Mucosa of stomach (tissue), 1 donor: ENCODE measurements around the gene AP2B1.

ENCODE experiments used
- H3K27me3 ChIP-seq: one replicate; pipeline ENCODE4 v1.7.0; 2013; ENCODE audit warnings: mild to moderate bottlenecking, low read length; ENCODE audit not compliant: control insufficient read depth, insufficient read depth
- H3K36me3 ChIP-seq: one replicate; pipeline ENCODE4 v1.7.0; 2013; ENCODE audit warnings: low read length; ENCODE audit not compliant: control insufficient read depth, insufficient read depth
- H3K4me1 ChIP-seq: one replicate; pipeline ENCODE4 v1.7.0; 2013; ENCODE audit warnings: mild to moderate bottlenecking, low read length; ENCODE audit not compliant: control insufficient read depth, insufficient read depth
- H3K4me3 ChIP-seq: one replicate; pipeline ENCODE4 v1.7.0; 2013; ENCODE audit warnings: low read length
- H3K9ac ChIP-seq: one replicate; pipeline ENCODE4 v1.7.0; 2013; ENCODE audit warnings: mild to moderate bottlenecking, low read length, moderate library complexity
- H3K9me3 ChIP-seq: one replicate; pipeline ENCODE4 v1.7.0; 2013; ENCODE audit warnings: mild to moderate bottlenecking, low read length, moderate library complexity; ENCODE audit not compliant: control insufficient read depth
- donor health status: Pancreatic carcinoma.

Gene AP2B1

DNA sequence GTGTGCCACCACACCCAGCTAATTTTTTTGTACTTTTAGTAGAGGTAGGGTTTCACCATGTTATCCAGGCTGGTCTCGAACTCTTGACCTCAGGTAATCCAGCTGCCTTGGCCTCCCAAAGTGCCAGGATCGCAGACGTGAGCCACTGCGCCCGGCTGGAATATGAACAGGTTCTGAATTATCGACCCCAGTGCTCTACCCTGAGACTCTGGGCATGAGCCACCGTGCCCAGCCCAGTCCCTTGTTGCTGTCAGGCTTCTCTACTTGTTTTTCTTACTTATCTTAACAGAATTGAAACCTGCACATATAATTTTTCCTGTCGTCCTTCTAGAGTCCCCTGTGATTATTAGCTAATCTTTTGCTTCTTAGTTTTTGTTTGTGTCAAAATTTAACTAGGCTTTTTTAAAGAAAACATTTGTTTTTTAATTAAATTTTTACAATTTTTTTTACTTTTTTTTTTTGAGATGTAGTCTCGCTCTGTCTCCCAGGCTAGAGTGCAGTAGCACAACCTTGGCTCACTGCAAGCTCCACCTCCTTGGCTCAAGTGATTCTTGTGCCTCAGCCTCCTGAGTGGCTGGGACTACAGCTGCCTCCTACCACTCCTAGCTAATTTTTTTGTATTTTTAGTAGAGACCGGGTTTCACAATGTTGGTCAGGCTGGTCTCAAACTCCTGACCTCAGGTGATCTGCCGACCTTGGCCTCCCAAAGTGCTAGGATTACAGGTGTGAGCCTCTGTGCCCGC, 66.7 kb downstream of the AP2B1 start:
- Histone ChIP-seq H3K9me3 (no peaks in the 10 kb centered on the region), H3K36me3 (no peaks in the 10 kb centered on the region), H3K4me1 (no peaks in the 10 kb centered on the region), H3K4me3 (no peak overlapping the region), H3K27me3 (no peaks in the 10 kb centered on the region), H3K9ac (no peak overlapping the region)

DNA sequence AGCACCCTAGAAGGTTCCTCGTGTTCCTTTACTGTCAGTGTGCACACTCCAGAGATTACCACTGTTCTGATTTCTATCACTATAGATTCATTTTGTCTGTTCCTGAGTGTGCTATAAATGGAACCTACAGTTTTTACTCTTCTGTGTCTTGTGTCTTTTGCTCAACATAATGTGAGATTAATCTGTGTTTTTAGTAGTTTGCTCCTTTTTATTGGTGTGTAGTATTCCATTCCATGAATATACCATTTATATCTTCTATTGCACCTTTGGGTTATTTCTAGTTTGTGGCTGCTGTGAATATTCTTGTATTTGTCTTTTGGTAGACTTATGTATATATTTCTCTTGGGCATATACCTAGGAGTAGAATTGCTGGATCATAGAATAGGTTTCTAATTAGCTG, 68.2 kb downstream of the AP2B1 start:
- Histone ChIP-seq H3K4me3 (no peak overlapping the region), H3K27me3 (no peaks in the 10 kb centered on the region), H3K36me3 (no peaks in the 10 kb centered on the region), H3K9ac (no peak overlapping the region), H3K9me3 (no peaks in the 10 kb centered on the region), H3K4me1 (no peaks in the 10 kb centered on the region)

- no peaks in the 10 kb centered on the region for H3K27me3 ChIP-seq
- H3K4me1 ChIP-seq: no peaks in the 10 kb centered on the region
- H3K9me3 ChIP-seq: no peaks in the 10 kb centered on the region
- no peak overlapping the region for H3K4me3 ChIP-seq
- H3K36me3 ChIP-seq: no peaks in the 10 kb centered on the region
- H3K9ac ChIP-seq: no peak overlapping the region
Observed at GRCh38 chr17:35660902-35661301, 73.8 kb downstream of the AP2B1 start.

GRCh38 chr17:35664685-35665084, 77.6 kb downstream of the AP2B1 start:
- Histone ChIP-seq H3K36me3 (no peaks in the 10 kb centered on the region), H3K4me1 (no peaks in the 10 kb centered on the region), H3K27me3 (no peaks in the 10 kb centered on the region), H3K9me3 (no peaks in the 10 kb centered on the region), H3K9ac (no peak overlapping the region), H3K4me3 (no peak overlapping the region)

- Histone ChIP-seq H3K9ac (no peak overlapping the region), H3K36me3 (no peaks in the 10 kb centered on the region), H3K27me3 (no peaks in the 10 kb centered on the region), H3K4me3 (no peak overlapping the region), H3K4me1 (no peaks in the 10 kb centered on the region), H3K9me3 (no peaks in the 10 kb centered on the region)
Observed at GRCh38 chr17:35665662-35666061, 78.5 kb downstream of the AP2B1 start.

GRCh38 chr17:35666070-35666469, 78.9 kb downstream of the AP2B1 start:
- Histone ChIP-seq H3K9ac (no peak overlapping the region), H3K36me3 (no peaks in the 10 kb centered on the region), H3K27me3 (no peaks in the 10 kb centered on the region), H3K9me3 (no peaks in the 10 kb centered on the region), H3K4me3 (no peak overlapping the region), H3K4me1 (no peaks in the 10 kb centered on the region)

DNA sequence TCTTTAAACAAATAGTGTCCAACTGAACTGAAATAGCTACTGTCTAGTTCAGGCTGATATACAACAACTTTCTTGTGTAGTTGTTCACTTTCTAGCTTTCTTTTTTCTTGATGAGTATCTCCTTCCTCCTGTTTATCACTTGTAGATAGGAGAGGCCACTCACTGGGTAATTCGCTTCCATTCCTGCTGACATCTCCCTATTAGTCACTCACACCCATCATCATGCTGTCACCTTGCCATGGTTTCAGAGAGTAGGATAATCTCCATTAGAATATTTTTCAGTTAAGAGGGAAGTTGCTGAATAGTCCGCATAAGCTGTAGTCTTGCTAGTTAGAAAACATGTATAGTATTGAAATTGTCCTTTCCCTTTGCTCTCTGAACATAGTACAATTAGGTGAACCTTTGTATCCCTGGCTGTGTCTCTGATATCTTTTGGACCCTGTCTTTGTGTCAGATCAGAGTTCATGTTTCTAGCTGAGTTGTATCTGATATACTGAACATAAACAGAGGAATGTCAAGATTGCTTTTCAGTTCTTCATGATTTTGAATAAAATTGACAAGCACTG, 79.9 kb downstream of the AP2B1 start:
- H3K4me1 ChIP-seq: no peaks in the 10 kb centered on the region
- H3K36me3 ChIP-seq: no peaks in the 10 kb centered on the region
- no peak overlapping the region for H3K4me3 ChIP-seq
- no peaks in the 10 kb centered on the region for H3K9me3 ChIP-seq
- H3K9ac ChIP-seq: no peak overlapping the region
- H3K27me3 ChIP-seq: no peaks in the 10 kb centered on the region

DNA sequence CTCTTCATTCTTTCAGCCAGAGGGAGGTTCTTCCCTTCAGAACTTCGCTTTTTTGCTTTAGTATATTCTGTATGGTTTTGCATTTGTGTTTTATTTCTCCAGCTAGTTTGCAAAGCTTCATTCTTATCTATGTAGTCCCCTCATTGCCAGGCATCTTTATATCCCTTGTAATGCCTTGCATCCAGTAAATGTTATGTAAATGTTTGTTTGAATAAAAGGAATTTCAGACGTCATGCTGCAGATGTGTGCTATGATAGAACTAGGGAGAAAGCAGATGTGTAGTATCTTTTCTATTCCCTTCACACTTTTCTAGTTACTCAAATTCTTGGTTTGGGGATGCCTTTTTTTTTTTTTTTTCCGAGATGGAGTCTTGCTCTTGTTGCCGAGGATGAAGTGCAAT, 81.7 kb downstream of the AP2B1 start:
- H3K4me1 ChIP-seq: no peaks in the 10 kb centered on the region
- no peaks in the 10 kb centered on the region for H3K9me3 ChIP-seq
- no peaks in the 10 kb centered on the region for H3K27me3 ChIP-seq
- H3K4me3 ChIP-seq: no peak overlapping the region
- H3K36me3 ChIP-seq: no peaks in the 10 kb centered on the region
- H3K9ac ChIP-seq: no peak overlapping the region

GRCh38 chr17:35674552-35674951, 87.4 kb downstream of the AP2B1 start:
- H3K27me3 ChIP-seq: no peaks in the 10 kb centered on the region
- H3K9ac ChIP-seq: no peak overlapping the region
- H3K36me3 ChIP-seq: no peaks in the 10 kb centered on the region
- H3K9me3 ChIP-seq: no peaks in the 10 kb centered on the region
- H3K4me3 ChIP-seq: no peak overlapping the region
- peaks cover 8% of the 10 kb centered on the region for H3K4me1 ChIP-seq

DNA sequence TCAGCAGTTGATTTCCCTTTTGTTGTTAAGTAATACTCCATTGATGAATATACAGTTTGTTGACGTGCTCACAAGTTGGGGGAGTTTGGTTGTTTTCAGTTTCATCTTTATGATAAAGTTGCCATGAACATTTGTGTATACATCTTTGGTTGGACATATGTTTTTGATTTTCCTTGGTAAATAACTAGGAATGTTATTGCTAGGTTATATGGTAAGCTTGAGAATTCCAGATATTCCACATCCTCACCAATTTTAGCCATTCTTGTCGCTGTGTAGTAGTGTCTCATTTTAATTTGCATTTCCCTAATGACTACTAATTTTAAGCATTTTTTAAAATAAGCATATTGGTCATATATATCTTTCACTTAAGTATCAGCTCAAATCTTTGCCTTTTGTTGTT, 89.3 kb downstream of the AP2B1 start:
- Histone ChIP-seq H3K27me3 (no peaks in the 10 kb centered on the region), H3K4me3 (no peak overlapping the region), H3K4me1 (peaks cover 8% of the 10 kb centered on the region), H3K9ac (no peak overlapping the region), H3K36me3 (no peaks in the 10 kb centered on the region), H3K9me3 (no peaks in the 10 kb centered on the region)

DNA sequence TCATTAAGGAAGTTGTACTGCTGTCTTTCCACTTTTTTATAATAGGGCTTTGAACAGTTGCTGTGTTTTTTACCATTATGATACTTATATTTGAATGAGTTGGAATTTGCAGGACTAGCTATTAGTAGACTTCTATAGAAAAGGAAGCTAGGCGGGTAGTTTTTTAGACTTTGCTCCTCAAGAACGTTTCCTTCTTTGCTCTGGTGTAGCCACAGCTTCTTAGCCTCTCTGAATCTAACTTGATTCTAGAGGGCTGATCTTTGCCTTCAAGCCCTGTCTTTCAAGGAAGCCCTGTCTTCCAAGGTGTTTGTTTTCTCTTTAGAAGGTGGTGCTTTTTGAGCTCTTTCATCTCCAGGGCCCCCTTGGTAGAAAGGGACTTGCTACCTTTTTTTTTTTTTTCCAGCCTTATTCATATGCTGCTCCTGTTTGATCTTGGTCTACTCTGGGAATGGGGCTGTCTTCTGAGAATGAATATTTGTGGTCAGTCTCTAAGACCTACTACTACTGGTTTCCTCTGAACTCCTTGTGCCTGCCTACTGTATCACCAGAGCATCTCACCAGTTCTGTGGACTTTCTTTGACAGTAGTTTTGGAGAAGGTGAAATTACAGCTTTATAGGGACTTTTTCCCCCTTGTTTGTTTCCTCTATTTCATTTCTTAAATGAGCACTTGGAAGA, 92.0 kb downstream of the AP2B1 start:
- Histone ChIP-seq H3K4me3 (no peak overlapping the region), H3K4me1 (peaks cover 8% of the 10 kb centered on the region), H3K27me3 (no peaks in the 10 kb centered on the region), H3K36me3 (no peaks in the 10 kb centered on the region), H3K9ac (no peak overlapping the region), H3K9me3 (no peaks in the 10 kb centered on the region)

GRCh38 chr17:35683591-35683990, 96.5 kb downstream of the AP2B1 start:
- H3K9ac ChIP-seq: no peak overlapping the region
- H3K36me3 ChIP-seq: no peaks in the 10 kb centered on the region
- H3K4me1 ChIP-seq: peaks cover 13% of the 10 kb centered on the region
- H3K27me3 ChIP-seq: no peaks in the 10 kb centered on the region
- H3K9me3 ChIP-seq: no peaks in the 10 kb centered on the region
- H3K4me3 ChIP-seq: no peak overlapping the region
